PFSK-1 (cell line): Measurements from ENCODE around the gene ZDHHC5.

Experiments
- FOXP2 ChIP-seq: optimal IDR thresholded peaks from 2 replicates; pipeline ENCODE3; 2011; ENCODE audit warnings: borderline replicate concordance, control low read depth, inconsistent platforms; ENCODE audit not compliant: insufficient read depth; ENCODE audit errors: extremely low read length, extremely low read depth
- POLR2AphosphoS5 ChIP-seq: IDR thresholded peaks from 2 replicates; pipeline ENCODE4 v1.6.1; 2012; ENCODE audit warnings: low read depth, mild to moderate bottlenecking, control low read depth, low read length, moderate library complexity
- REST ChIP-seq, 2 experiments: IDR thresholded peaks; 2 replicates each; pipeline versions ENCODE4 v1.6.1 to v1.8.0; 2011 to 2012; ENCODE audit warnings: low read depth in 2 of 2, low read length in 2 of 2, control low read depth in 1 of 2, inconsistent platforms in 1 of 2, mild to moderate bottlenecking in 1 of 2, moderate library complexity in 1 of 2; ENCODE audit not compliant: insufficient read depth in 1 of 2
- SIN3A ChIP-seq: IDR thresholded peaks from 2 replicates; pipeline ENCODE4 v1.6.1; 2012; ENCODE audit warnings: mild to moderate bottlenecking, low read length, moderate library complexity, borderline replicate concordance; ENCODE audit not compliant: insufficient read depth
- TAF1 ChIP-seq: IDR thresholded peaks from 2 replicates; pipeline ENCODE4 v1.6.1; 2012; ENCODE audit warnings: low read length, control low read depth, borderline replicate concordance; ENCODE audit not compliant: insufficient read depth

Gene ZDHHC5

DNA sequence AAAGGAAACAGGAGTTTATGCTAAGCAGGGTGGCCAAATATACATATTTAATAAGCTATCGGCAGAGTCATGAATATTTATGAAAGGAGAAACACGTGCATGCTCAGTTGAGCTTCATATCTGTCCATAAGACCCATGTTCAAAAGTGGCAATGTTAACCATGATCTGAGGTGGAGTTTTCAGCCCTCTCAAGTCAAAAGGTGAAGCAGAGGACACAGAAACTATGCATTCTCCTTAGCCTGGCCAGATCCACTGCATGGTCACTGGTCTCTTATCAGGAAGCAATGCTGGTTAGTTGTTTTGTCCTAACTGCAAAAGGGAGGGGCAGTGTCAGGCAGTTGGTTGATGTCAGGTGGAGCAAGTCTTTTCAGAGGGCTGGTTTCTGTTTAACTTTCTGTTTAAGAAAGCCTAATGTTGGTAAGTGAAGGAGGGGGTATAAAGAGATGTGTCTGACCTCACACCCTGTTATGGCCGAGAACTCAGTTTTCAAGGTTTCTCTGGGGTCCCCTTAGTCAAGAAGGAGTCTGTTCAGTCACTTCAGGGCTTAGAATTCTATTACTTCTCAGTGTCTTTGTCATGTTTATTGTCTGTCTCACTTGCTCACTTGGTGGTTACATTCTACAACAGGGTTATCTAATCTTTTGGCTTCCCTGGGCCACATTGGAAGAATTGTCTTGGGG, 67.8 kb downstream of the ZDHHC5 start:
- TF ChIP-seq REST (IDR thresholded peaks at IDR 0.05; ENCODE audit: insufficient read depth in 1 of 2, low read depth in 2 of 2, low read length in 2 of 2) (no peak), SIN3A (no peak), FOXP2 (no peak), POLR2AphosphoS5 (no peak), TAF1 (no peak)

DNA sequence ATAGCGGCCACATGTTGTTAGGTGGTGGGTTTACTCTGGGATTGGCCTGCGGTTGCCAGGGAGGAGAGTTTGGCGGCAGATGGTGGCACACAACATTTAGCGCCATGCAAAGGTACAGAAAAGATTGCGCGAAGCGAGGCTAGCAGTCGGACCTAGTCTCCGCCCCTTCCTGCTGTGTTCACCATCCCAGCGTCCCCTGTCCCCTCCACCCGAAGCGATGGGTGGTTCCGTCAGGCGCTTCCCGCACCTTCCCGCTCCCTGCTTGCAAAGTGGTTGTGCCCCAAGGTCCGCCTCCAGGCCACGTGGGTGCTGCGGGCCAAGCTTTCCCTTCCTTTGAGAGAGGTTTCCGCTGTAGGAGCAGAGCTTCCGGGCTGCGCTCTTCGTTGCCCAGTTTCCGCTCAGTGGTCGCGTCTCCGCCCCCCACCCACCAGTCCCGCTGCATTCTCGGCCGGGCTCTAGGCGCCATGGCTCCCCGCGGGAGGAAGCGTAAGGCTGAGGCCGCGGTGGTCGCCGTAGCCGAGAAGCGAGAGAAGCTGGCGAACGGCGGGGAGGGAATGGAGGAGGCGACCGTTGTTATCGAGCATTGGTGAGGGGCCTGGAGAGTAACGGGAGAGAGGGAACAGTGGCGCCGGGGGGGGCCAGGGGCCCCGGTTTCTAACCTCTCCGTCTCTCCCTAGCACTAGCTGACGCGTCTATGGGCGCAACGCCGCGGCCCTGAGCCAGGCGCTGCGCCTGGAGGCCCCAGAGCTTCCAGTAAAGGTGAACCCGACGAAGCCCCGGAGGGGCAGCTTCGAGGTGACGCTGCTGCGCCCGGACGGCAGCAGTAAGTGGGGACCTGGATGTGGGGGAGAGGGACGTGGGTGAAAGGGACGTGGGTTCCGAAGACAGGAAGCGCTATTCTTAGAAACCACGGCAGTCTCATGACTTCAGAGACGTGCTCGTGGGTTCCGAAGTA, 73.5 kb downstream of the ZDHHC5 start, which contains the start of gene SELENOH:
Gene SELENOH, plus strand, starts transcription at position 360 of the 955 bp plus-strand sequence. Its CDS starts 105 bp downstream, at position 465.
- peak; percentile 99 for TF ChIP-seq FOXP2
- peak; percentile 98 for TF ChIP-seq POLR2AphosphoS5
- TF ChIP-seq REST (IDR thresholded peaks at IDR 0.05; ENCODE audit: insufficient read depth in 1 of 2, low read depth in 2 of 2, low read length in 2 of 2), result 0 out of 4 replicates have a peak, but pooled peaks of 1 of the 2 experiments have one; percentile 34
- peak; percentile 61; the same call in 1 of the 2 replicates for TF ChIP-seq SIN3A
- TF ChIP-seq TAF1, result peak; percentile 92; the same call in 1 of the 2 replicates

- TF ChIP-seq REST (IDR thresholded peaks at IDR 0.05; ENCODE audit: insufficient read depth in 1 of 2, low read depth in 2 of 2, low read length in 2 of 2), result peak in 1 of 2 experiments; percentile 38; a peak in 1 of 4 replicates
- TF ChIP-seq POLR2AphosphoS5, result no peak
- TF ChIP-seq FOXP2, result no peak
Observed at GRCh38 chr11:57742087-57742452, 74.2 kb downstream of the ZDHHC5 start.

DNA sequence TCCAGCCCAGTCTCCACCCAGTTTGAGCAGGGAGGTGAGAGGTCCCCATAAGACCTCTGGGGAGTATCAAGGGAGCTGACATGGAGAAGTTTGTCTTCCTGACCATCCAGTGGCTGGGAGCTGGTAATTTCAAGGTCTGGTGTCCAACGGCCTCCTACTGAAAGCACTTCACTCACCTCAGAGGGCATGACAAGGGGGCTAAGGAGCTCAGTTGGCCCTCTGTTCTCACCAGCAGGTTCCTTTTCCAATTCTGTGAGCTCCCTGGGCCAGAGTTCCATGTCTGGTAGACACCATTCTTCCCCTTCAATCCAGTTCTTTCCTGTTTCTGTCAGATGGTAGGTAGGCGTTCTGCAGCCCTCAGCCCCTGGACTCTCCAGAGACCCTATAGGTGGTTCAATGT, 76.4 kb downstream of the ZDHHC5 start:
- TF ChIP-seq FOXP2 (no peak), REST (IDR thresholded peaks at IDR 0.05; ENCODE audit: insufficient read depth in 1 of 2, low read depth in 2 of 2, low read length in 2 of 2) (no peak), POLR2AphosphoS5 (no peak; the same call in 1 of the 2 replicates), TAF1 (no peak), SIN3A (no peak)
